GM21723 (cell line): Measurements from ENCODE around the gene HECA.
"Not testable (repeated sequence)": the region's sequence is repeated elsewhere in the genome, so short reads cannot be mapped to it uniquely, and the experiment has no call there.

Experiments used
- ATAC-seq: cut with Tn5 transposase; IDR thresholded peaks from one replicate; pipeline ENCODE4 v1.9.1; 2021; ENCODE audit warnings: mild to moderate bottlenecking, moderate library complexity; ENCODE audit not compliant: unreplicated experiment

The HECA gene

DNA sequence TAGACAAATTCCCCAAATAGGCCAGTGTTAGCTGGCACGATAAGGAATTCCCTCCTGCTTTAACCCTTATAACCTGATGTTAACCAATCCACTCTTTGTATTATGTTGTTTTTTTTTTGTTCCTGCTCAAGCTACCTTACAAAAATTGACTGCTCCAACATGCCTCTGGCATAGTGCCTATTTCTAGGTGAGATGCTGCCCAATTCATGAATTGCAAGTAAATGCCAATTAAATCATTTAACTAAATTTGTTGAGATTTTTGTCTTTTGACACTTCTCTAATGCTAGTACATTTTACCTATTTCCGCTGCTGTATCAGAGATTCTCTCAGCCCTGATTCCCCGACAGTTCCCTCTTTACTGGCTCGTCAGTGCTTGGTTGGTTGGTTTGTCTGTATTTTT is 66.5 kb downstream of the HECA start:
- no peak for ATAC-seq

DNA sequence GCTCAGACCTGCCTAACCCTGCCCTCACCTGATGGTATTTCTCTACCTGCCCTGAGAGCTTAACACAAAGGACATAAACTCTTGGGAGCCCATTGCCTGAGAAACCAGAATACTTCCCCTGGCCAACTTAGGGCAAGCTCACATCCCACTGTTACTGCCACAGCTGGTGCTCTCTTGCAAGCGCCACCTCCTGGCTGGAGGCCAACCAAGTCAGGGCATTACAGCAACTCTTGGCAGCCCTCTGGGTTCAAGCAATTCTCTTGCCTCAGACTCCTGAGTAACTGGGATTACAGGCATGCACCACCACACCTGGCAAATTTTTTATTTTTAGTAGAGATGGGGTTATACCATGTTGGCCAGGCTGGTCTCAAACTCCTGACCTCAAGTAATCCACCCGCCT is 70.1 kb downstream of the HECA start:
- ATAC-seq, result no peak

DNA sequence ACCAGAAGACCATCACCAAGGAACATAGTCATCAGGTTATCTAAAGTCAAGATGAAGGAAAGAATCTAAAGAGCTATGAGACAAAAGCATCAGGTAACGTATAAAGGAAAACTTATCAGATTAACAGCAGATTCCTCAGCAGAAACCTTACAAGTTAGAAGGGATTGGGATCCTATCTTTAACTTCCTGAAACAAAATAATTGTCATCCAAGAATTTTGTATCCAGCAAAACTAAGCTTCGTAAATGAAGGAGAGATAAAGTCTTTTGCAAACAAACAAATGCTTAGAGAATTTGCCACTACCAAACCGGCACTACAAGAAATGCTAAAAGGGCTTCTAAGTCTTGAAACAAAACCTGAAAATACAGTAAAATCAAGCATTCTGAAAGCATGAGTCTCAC is 71.0 kb downstream of the HECA start:
- no peak for ATAC-seq

GRCh38 chr6:139210766-139211165 is 75.9 kb downstream of the HECA start:
- not testable (repeated sequence) for ATAC-seq

DNA sequence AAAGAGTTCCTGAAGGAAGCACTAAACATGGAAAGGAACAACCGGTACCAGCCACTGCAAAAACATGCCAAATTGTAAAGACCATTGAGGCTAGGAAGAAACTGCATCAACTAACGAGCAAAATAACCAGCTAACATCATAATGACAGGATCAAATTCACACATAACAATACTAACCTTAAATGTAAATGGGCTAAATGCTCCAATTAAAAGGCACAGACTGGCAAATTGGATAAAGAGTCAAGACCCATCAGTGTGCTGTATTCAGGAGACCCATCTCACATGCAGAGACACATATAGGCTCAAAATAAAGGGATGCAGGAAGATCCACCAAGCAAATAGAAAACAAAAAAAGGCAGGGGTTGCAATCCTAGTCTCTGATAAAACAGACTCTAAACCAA is 77.6 kb downstream of the HECA start:
- ATAC-seq, result not testable (repeated sequence)

DNA sequence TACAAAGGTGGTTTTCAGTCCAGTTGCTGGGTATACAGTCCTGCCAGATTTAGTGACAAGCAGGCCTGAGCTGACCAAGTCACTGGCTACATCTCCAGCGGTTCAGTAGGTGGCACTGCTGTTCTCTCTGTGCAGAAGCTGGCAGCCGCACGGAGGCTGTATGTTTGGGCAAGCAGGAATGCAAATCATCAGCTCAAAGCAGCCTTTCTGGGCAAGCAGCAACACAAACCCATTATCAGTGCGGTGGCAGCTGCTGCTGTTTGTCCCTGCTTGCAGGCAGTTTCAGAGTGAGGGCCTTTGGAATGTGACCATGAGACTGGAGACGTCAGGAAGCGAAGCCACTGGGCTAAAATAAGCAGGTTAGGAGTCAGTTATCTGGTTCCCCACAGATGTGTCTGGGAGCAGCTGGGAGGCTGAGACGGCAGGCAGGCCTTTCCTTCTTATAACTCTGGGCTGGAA is 84.4 kb downstream of the HECA start:
- peak; percentile 100 for ATAC-seq

GRCh38 chr6:139219746-139220145 is 84.9 kb downstream of the HECA start:
- no peak for ATAC-seq

DNA sequence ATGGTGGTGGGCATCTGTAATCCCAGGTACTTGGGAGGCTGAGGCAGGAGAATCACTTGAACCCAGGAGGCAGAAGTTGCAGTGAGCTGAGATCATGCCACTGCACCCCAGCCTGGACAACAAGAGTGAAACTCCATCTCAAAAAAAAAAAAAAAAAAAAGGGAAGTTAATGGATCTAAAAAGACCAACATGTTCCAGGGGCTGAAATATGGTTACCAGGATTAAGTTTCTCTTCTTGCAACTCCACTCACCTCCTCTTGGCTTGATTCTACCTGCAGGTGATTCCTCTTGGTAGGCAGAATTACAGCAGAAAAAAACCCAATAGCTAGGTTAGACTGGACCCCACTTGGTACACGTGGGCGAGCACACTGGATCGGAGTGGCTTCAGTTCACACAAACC is 93.5 kb downstream of the HECA start:
- ATAC-seq, result not testable (repeated sequence)
